Astrocyte (in vitro differentiated cells and primary cell): ENCODE measurements around the gene GDPD4.

Experiments used
- CTCF ChIP-seq: IDR thresholded peaks from 2 replicates; pipeline ENCODE4 v1.5.1; 2011; ENCODE audit warnings: low read depth, mild to moderate bottlenecking, inconsistent platforms, low read length, moderate library complexity; ENCODE audit not compliant: insufficient read depth
- EZH2 ChIP-seq: IDR thresholded peaks from 2 replicates; pipeline ENCODE4 v1.6.1; 2012; ENCODE audit warnings: mild to moderate bottlenecking, low read length, inconsistent platforms; ENCODE audit not compliant: insufficient read depth

GRCh38 chr11:77186302-77186701, 115.2 kb downstream of the GDPD4 start:
- TF ChIP-seq CTCF (no peak), EZH2 (no peak)
